Medulla oblongata (tissue), 1 donor: ENCODE data around the gene VENTX.

Source experiments
- DNase-seq: peaks from one replicate; pipeline ENCODE4 v3.0.0-alpha.2; 2015; ENCODE audit errors: extremely low spot score

VENTX gene

GRCh38 chr10:133237588-133238465 is at the start of gene VENTX:
VENTX (plus strand) TSS chr10:133237855; CDS start chr10:133237915, 60 bp downstream.
- DNase-seq, result no peak

GRCh38 chr10:133187906-133188681 is 49.6 kb upstream of the VENTX start:
- DNase-seq, result no peak

GRCh38 chr10:133189256-133189655 is 48.4 kb upstream of the VENTX start:
- DNase-seq, result no peak

- DNase-seq, result no peak
Observed at GRCh38 chr10:133189726-133190125, 47.9 kb upstream of the VENTX start.

GRCh38 chr10:133190225-133190624 is 47.4 kb upstream of the VENTX start:
- no peak for DNase-seq

GRCh38 chr10:133191651-133192050 is 46.0 kb upstream of the VENTX start:
- DNase-seq, result no peak

GRCh38 chr10:133194151-133194550 is 43.5 kb upstream of the VENTX start:
- DNase-seq, result no peak

GRCh38 chr10:133195096-133195495 is 42.6 kb upstream of the VENTX start:
- DNase-seq, result no peak

GRCh38 chr10:133195611-133196010 is 42.0 kb upstream of the VENTX start:
- DNase-seq, result no peak

GRCh38 chr10:133196221-133196915 is 41.3 kb upstream of the VENTX start:
- no peak for DNase-seq

GRCh38 chr10:133196936-133197758 is 40.5 kb upstream of the VENTX start:
- no peak for DNase-seq

- no peak for DNase-seq
Observed at GRCh38 chr10:133197786-133198185, 39.9 kb upstream of the VENTX start.

GRCh38 chr10:133198206-133198605 is 39.4 kb upstream of the VENTX start:
- no peak for DNase-seq

- DNase-seq, result no peak
Observed at GRCh38 chr10:133198621-133199487, 38.8 kb upstream of the VENTX start.

- DNase-seq, result no peak
Observed at GRCh38 chr10:133199488-133199885, 38.2 kb upstream of the VENTX start.

GRCh38 chr10:133199992-133200611 is 37.6 kb upstream of the VENTX start:
- DNase-seq, result no peak

GRCh38 chr10:133200621-133201031 is 37.0 kb upstream of the VENTX start:
- DNase-seq, result no peak

- no peak for DNase-seq
Observed at GRCh38 chr10:133201151-133201947, 36.3 kb upstream of the VENTX start.
